Measurements from ENCODE around the gene SORBS2.
"Not testable (repeated sequence)": the region's sequence is repeated elsewhere in the genome, so short reads cannot be mapped to it uniquely, and the experiment has no call there.

The SORBS2 gene

GRCh38 chr4:185735866-185736400, 76.1 kb downstream of the SORBS2 start:
- DNase-seq = peak in 1 of 2 donors; percentile 35

- DNase-seq = no peak
These were observed 77.1 kb downstream of the SORBS2 start for GRCh38 chr4:185734930-185735329.

GRCh38 chr4:185734214-185734613, 77.8 kb downstream of the SORBS2 start:
- peak; percentile 81 to 90 for DNase-seq

- DNase-seq = peak in 1 of 2 donors; percentile 14
These were observed 81.0 kb downstream of the SORBS2 start for GRCh38 chr4:185730849-185731608.

- peak in 1 of 2 donors; percentile 51 for DNase-seq
These were observed 81.6 kb downstream of the SORBS2 start for GRCh38 chr4:185730387-185730786.

GRCh38 chr4:185729391-185729804, 82.6 kb downstream of the SORBS2 start:
- peak in 1 of 2 donors; percentile 16 for DNase-seq

GRCh38 chr4:185728893-185729292, 83.1 kb downstream of the SORBS2 start:
- peak in 1 of 2 donors; percentile 22 for DNase-seq

GRCh38 chr4:185726931-185727330, 85.1 kb downstream of the SORBS2 start:
- no peak for DNase-seq

- no peak for DNase-seq
These were observed 88.2 kb downstream of the SORBS2 start for GRCh38 chr4:185723631-185724260.

GRCh38 chr4:185722029-185722316, 90.0 kb downstream of the SORBS2 start:
- DNase-seq = no peak

GRCh38 chr4:185721190-185722028, 90.6 kb downstream of the SORBS2 start:
- DNase-seq = no peak

- DNase-seq = no peak
These were observed 92.5 kb downstream of the SORBS2 start for GRCh38 chr4:185719500-185719858.

GRCh38 chr4:185718578-185719499, 93.2 kb downstream of the SORBS2 start:
- no peak for DNase-seq

- DNase-seq = no peak
These were observed 94.6 kb downstream of the SORBS2 start for GRCh38 chr4:185717377-185717741.

GRCh38 chr4:185716577-185717376, 95.2 kb downstream of the SORBS2 start:
- DNase-seq = no peak

- no peak for DNase-seq
These were observed 95.8 kb downstream of the SORBS2 start for GRCh38 chr4:185716141-185716551.

GRCh38 chr4:185714524-185714923, 97.5 kb downstream of the SORBS2 start:
- not testable (repeated sequence) for DNase-seq

GRCh38 chr4:185713731-185714130, 98.3 kb downstream of the SORBS2 start:
- no peak for DNase-seq

- no peak for DNase-seq
These were observed 98.7 kb downstream of the SORBS2 start for GRCh38 chr4:185713272-185713671.

- DNase-seq = no peak
These were observed 99.5 kb downstream of the SORBS2 start for GRCh38 chr4:185712350-185713024.

GRCh38 chr4:185711726-185712125, 100.3 kb downstream of the SORBS2 start:
- no peak for DNase-seq

Measured in inflammatory macrophage treated with lipopolysaccharide for 1 hour (primary cell).